ENCODE results near the gene WDR81. TPM values are rescaled to one million over a fixed set of nuclear protein-coding genes. Genes with fewer than 3 reads are reported as not detected.

Gene WDR81
- total and polyA plus RNA-seq, 2 donors (not counting 3 experiments of a cell fraction or from before 2014, with no cell fraction given), result 10.4 to 17.3 TPM

DNA sequence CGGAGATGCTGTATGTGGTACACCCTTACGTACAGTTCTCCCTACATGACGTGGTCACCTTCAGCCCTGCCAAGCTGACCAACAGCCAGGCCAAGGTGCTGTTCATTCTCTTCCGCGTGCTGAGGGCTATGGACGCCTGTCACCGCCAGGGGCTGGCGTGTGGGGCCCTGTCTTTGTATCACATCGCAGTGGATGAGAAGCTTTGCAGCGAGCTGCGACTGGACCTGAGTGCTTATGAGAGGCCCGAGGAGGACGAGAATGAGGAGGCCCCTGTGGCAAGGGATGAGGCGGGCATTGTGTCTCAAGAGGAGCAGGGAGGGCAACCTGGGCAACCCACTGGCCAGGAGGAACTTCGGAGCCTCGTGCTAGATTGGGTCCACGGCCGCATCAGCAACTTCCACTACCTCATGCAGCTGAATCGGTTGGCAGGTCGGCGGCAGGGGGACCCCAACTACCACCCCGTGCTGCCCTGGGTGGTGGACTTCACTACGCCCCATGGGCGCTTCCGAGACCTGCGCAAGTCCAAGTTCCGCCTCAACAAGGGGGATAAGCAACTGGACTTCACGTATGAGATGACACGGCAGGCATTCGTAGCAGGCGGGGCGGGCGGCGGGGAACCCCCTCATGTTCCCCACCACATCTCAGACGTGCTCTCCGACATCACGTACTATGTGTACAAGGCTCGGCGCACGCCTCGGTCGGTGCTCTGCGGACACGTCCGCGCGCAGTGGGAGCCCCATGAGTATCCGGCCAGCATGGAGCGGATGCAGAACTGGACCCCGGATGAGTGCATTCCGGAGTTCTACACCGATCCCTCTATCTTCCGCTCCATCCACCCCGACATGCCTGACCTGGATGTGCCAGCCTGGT is 1.4 kb downstream of the WDR81 start:
- Histone ChIP-seq H3K9me3 (replicated peaks; ENCODE audit: control insufficient read depth, insufficient read depth, low read length) (no peaks in the 10 kb centered on the region), H2AFZ (ENCODE audit: low read depth, low read length) (no peak overlapping the region), H4K20me1 (replicated peaks; ENCODE audit: control insufficient read depth, extremely low read depth, insufficient read depth, low read length) (no peaks in the 10 kb centered on the region), H3K4me3 (replicated peaks in 1 of 3; ENCODE audit: insufficient read depth in 1 of 3, low read depth in 1 of 3, low read length in 3 of 3) (no peak overlapping the region), H3K9me1 (replicated peaks; ENCODE audit: control insufficient read depth, extremely low read depth, insufficient read depth, low read length) (no peaks in the 10 kb centered on the region), H3K4me1 (ENCODE audit: control insufficient read depth, extremely low read depth, insufficient read depth, low read length) (peaks cover 7% of the 10 kb centered on the region), H3K9ac (replicated peaks; ENCODE audit: extremely low read depth, insufficient read depth, low read length) (no peak overlapping the region), H3K79me2 (ENCODE audit: control insufficient read depth, insufficient read depth, low read length) (peaks cover 2% of the 10 kb centered on the region), H3K4me2 (ENCODE audit: insufficient read depth, low read length) (no peak overlapping the region), H3K27me3 (ENCODE audit: control insufficient read depth in 2 of 2, insufficient read depth in 2 of 2, low read length in 2 of 2) (no peaks in the 10 kb centered on the region), H3K36me3 (ENCODE audit: control insufficient read depth in 2 of 2, extremely low read depth in 1 of 2, insufficient read depth in 2 of 2, low read length in 2 of 2) (no peaks in the 10 kb centered on the region), H3K27ac (ENCODE audit: insufficient read depth, low read depth, low read length) (no peak overlapping the region)
- no peak for DNase-seq (ENCODE audit: low read depth, low spot score)
- POLR2A ChIA-PET, result no interaction called here
- BruUV-seq (replicated peaks), result no TSS peak
- dilution Hi-C loops (cut with MboI; ENCODE audit: extremely low pct_ligation_motif_present, low sequenced_read_pairs) (no loop called here), intact Hi-C loops (cut with micrococcal nuclease) (loop anchor here (2.0 kb wide), 1 partner anchor 103 kb away; the partner anchor contains the start of gene SMYD4)
- FAIRE-seq, result no peak
- CTCF ChIA-PET, result interaction anchor here (0.7 to 12.8 kb wide), 3 partner anchors 20 to 140 kb away, joined by 3 to 262 read pairs (median 8); no protein-coding TSS in a partner anchor
- no peak for TF ChIP-seq FOS (IDR thresholded peaks at IDR 0.05; ENCODE audit: borderline replicate concordance, insufficient read depth, low read length)
- TF ChIP-seq EZH2 (IDR thresholded peaks at IDR 0.05; ENCODE audit: borderline replicate concordance, low read depth, low read length, severe bottlenecking), result no peak
- TF ChIP-seq GATA2 (IDR thresholded peaks at IDR 0.05; ENCODE audit: insufficient read depth, insufficient read length, low read depth, low read length), result no peak
- TF ChIP-seq, protein P1, sequence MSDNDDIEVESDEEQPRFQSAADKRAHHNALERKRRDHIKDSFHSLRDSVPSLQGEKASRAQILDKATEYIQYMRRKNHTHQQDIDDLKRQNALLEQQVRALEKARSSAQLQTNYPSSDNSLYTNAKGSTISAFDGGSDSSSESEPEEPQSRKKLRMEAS (IDR thresholded peaks at IDR 0.05; ENCODE audit: insufficient read depth, insufficient read length), result no peak
- no peak for TF ChIP-seq POLR2A (IDR thresholded peaks at IDR 0.05; ENCODE audit: low read depth, low read length)
- TF ChIP-seq, protein P2, sequence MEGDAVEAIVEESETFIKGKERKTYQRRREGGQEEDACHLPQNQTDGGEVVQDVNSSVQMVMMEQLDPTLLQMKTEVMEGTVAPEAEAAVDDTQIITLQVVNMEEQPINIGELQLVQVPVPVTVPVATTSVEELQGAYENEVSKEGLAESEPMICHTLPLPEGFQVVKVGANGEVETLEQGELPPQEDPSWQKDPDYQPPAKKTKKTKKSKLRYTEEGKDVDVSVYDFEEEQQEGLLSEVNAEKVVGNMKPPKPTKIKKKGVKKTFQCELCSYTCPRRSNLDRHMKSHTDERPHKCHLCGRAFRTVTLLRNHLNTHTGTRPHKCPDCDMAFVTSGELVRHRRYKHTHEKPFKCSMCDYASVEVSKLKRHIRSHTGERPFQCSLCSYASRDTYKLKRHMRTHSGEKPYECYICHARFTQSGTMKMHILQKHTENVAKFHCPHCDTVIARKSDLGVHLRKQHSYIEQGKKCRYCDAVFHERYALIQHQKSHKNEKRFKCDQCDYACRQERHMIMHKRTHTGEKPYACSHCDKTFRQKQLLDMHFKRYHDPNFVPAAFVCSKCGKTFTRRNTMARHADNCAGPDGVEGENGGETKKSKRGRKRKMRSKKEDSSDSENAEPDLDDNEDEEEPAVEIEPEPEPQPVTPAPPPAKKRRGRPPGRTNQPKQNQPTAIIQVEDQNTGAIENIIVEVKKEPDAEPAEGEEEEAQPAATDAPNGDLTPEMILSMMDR (IDR thresholded peaks at IDR 0.05; ENCODE audit: extremely low read depth in 1 of 2, insufficient read depth in 1 of 2, low read depth in 1 of 2, low read length in 2 of 2), result no peak
- TF ChIP-seq MYC (IDR thresholded peaks at IDR 0.05; ENCODE audit: low read depth, low read length), result no peak
- TF ChIP-seq JUN (IDR thresholded peaks at IDR 0.05; ENCODE audit: borderline replicate concordance, insufficient read depth, insufficient read length, low read depth), result no peak
- no peak for TF ChIP-seq POLR2AphosphoS5 (IDR thresholded peaks at IDR 0.05; ENCODE audit: insufficient read depth, low read depth, low read length)

All from endothelial cell of umbilical vein (primary cell).